H9 (cell line): ENCODE results near the gene SEMA3F. TPM values are rescaled to one million over a fixed set of nuclear protein-coding genes. Genes with fewer than 3 reads are reported as not detected.

Source experiments
- DNase-seq: peaks from one replicate; pipeline ENCODE4 v3.0.0-alpha.2; 2017
- H2AFZ ChIP-seq: one replicate; pipeline ENCODE4 v1.6.1; 2013; ENCODE audit warnings: mild to moderate bottlenecking, low read length, control low read depth, moderate library complexity
- H2AK5ac ChIP-seq: 2 replicates; pipeline ENCODE4 v1.6.1; 2013; ENCODE audit warnings: low read length, control low read depth, mixed read lengths; ENCODE audit not compliant: insufficient read length
- H2BK120ac ChIP-seq: one replicate; pipeline ENCODE4 v1.6.1; 2013; ENCODE audit warnings: low read depth, mild to moderate bottlenecking, low read length, control low read depth, inconsistent platforms; ENCODE audit not compliant: poor library complexity, severe bottlenecking
- H2BK12ac ChIP-seq: 2 replicates; pipeline ENCODE4 v1.6.1; 2013; ENCODE audit warnings: low read length, control low read depth, mixed read lengths, low read depth; ENCODE audit not compliant: insufficient read length
- H2BK15ac ChIP-seq: 2 replicates; pipeline ENCODE4 v1.6.1; 2013; ENCODE audit warnings: low read depth, low read length, control low read depth
- H2BK20ac ChIP-seq: one replicate; pipeline ENCODE4 v1.6.1; 2013; ENCODE audit warnings: low read depth, mild to moderate bottlenecking, low read length, control low read depth, inconsistent platforms; ENCODE audit not compliant: poor library complexity, severe bottlenecking
- H2BK5ac ChIP-seq: 2 replicates; pipeline ENCODE4 v1.6.1; 2013; ENCODE audit warnings: low read length, control low read depth, mixed read lengths; ENCODE audit not compliant: insufficient read length
- H3K14ac ChIP-seq: 2 replicates; pipeline ENCODE4 v1.6.1; 2013; ENCODE audit warnings: low read length, control low read depth; ENCODE audit not compliant: insufficient read depth
- H3K18ac ChIP-seq: 2 replicates; pipeline ENCODE4 v1.6.1; 2013; ENCODE audit warnings: low read depth, mild to moderate bottlenecking, mixed read lengths, low read length, control low read depth; ENCODE audit not compliant: insufficient read length
- H3K23ac ChIP-seq: 2 replicates; pipeline ENCODE4 v1.6.1; 2013; ENCODE audit warnings: low read length, control low read depth, mixed read lengths, low read depth; ENCODE audit not compliant: insufficient read length
- H3K23me2 ChIP-seq: 2 replicates; pipeline ENCODE4 v1.6.1; 2013; ENCODE audit warnings: low read depth, mild to moderate bottlenecking, mixed read lengths, low read length, control low read depth; ENCODE audit not compliant: insufficient read length, poor library complexity, severe bottlenecking
- H3K27ac ChIP-seq: 2 replicates; pipeline ENCODE4 v1.5.1; 2013; ENCODE audit warnings: low read length, control low read depth, mixed read lengths, low read depth; ENCODE audit not compliant: insufficient read length
- H3K27me3 ChIP-seq: 2 replicates; pipeline ENCODE4 v1.6.1; 2013; ENCODE audit warnings: low read length, control low read depth, inconsistent platforms; ENCODE audit not compliant: insufficient read depth
- H3K4ac ChIP-seq: 2 replicates; pipeline ENCODE4 v1.6.1; 2013; ENCODE audit warnings: low read depth, mild to moderate bottlenecking, control low read depth, inconsistent platforms, low read length, moderate library complexity
- H3K4me1 ChIP-seq: 2 replicates; pipeline ENCODE4 v1.6.1; 2013; ENCODE audit warnings: low read length, control low read depth, inconsistent platforms; ENCODE audit not compliant: insufficient read depth
- H3K4me2 ChIP-seq: 2 replicates; pipeline ENCODE4 v1.6.1; 2013; ENCODE audit warnings: low read length, control low read depth, mixed read lengths; ENCODE audit not compliant: insufficient read length, insufficient read depth
- H3K56ac ChIP-seq: 2 replicates; pipeline ENCODE4 v1.6.1; 2013; ENCODE audit warnings: low read depth, mild to moderate bottlenecking, mixed read lengths, low read length, control low read depth; ENCODE audit not compliant: insufficient read length
- H3K79me1 ChIP-seq: 2 replicates; pipeline ENCODE4 v1.6.1; 2013; ENCODE audit warnings: low read depth, mild to moderate bottlenecking, moderate library complexity, low read length, control low read depth, inconsistent platforms; ENCODE audit not compliant: insufficient read depth, poor library complexity, severe bottlenecking
- H3K79me2 ChIP-seq: 2 replicates; pipeline ENCODE4 v1.6.1; 2013; ENCODE audit warnings: low read length, control low read depth, inconsistent platforms; ENCODE audit not compliant: insufficient read depth
- H3K9ac ChIP-seq: 2 replicates; pipeline ENCODE4 v1.6.1; 2013; ENCODE audit warnings: low read length, control low read depth, mixed read lengths; ENCODE audit not compliant: insufficient read length; ENCODE audit errors: extremely low read depth
- H3K9me3 ChIP-seq: one replicate; pipeline ENCODE4 v1.6.1; 2013; ENCODE audit warnings: low read depth, low read length, inconsistent platforms; ENCODE audit not compliant: control insufficient read depth
- H3T11ph ChIP-seq: one replicate; pipeline ENCODE4 v1.6.1; 2013; ENCODE audit warnings: mild to moderate bottlenecking, low read length, control low read depth, inconsistent platforms
- H4K20me1 ChIP-seq: one replicate; pipeline ENCODE4 v1.6.1; 2013; ENCODE audit not compliant: control insufficient read depth, insufficient read length, insufficient read depth
- H4K5ac ChIP-seq: 2 replicates; pipeline ENCODE4 v1.6.1; 2013; ENCODE audit warnings: low read depth, mild to moderate bottlenecking, mixed read lengths, low read length, control low read depth; ENCODE audit not compliant: insufficient read length
- H4K8ac ChIP-seq: replicated peaks from 2 replicates; pipeline ENCODE4 v1.6.1; 2013; ENCODE audit warnings: low read length, control low read depth, mixed read lengths, low read depth; ENCODE audit not compliant: insufficient read length
- H4K91ac ChIP-seq: 2 replicates; pipeline ENCODE4 v1.6.1; 2013; ENCODE audit warnings: low read depth, mild to moderate bottlenecking, moderate library complexity, mixed read lengths, low read length, control low read depth; ENCODE audit not compliant: insufficient read length
- H3K27ac Mint-ChIP-seq, 3 experiments: 2 replicates in 2 of 3; 3 replicates in 1 of 3; pipeline ENCODE4 v1.8.0; 2020 to 2021; ENCODE audit warnings: mixed read lengths in 3 of 3, mild to moderate bottlenecking in 1 of 3, moderate library complexity in 1 of 3
- H3K27me3 Mint-ChIP-seq: 2 replicates; pipeline ENCODE4 v1.8.0; 2021; ENCODE audit warnings: low read depth, mild to moderate bottlenecking, moderate library complexity, mixed read lengths
- H3K36me3 Mint-ChIP-seq, 3 experiments: 2 replicates in 2 of 3; 3 replicates in 1 of 3; pipeline ENCODE4 v1.8.0; 2020 to 2021; ENCODE audit warnings: low read depth in 3 of 3, mixed read lengths in 3 of 3; ENCODE audit not compliant: insufficient read depth in 1 of 3
- H3K4me1 Mint-ChIP-seq, 2 experiments: 2 replicates each; pipeline ENCODE4 v1.8.0; 2020; ENCODE audit warnings: mixed read lengths in 2 of 2
- H3K4me3 Mint-ChIP-seq, 2 experiments: 2 replicates in 1 of 2; 3 replicates in 1 of 2; pipeline ENCODE4 v1.8.0; 2020 to 2021; ENCODE audit warnings: mild to moderate bottlenecking in 2 of 2, mixed read lengths in 2 of 2, moderate library complexity in 1 of 2
- H3K9me3 Mint-ChIP-seq, 2 experiments: 2 replicates in 1 of 2; 3 replicates in 1 of 2; pipeline ENCODE4 v1.8.0; 2020; ENCODE audit warnings: mild to moderate bottlenecking in 2 of 2, mixed read lengths in 2 of 2, moderate library complexity in 1 of 2
- CTCF ChIP-seq: fragments of 200-600 bp; sonication (generic); conservative IDR thresholded peaks from 3 replicates; pipeline ENCODE4 v1.8.0; 2021; ENCODE audit warnings: antibody characterized with exemption, mild to moderate bottlenecking
- WGBS: extraction: QIAGEN DNeasy Blood & Tissue Kit; methylation state at CpG from one replicate; pipeline ENCODE4 v1.1.7; 2013; ENCODE audit warnings: missing lambda C conversion rate, low lambda C conversion rate, mixed read lengths; ENCODE audit not compliant: insufficient read length; ENCODE audit errors: extremely low coverage; 5-methylcytosine and 5-hydroxymethylcytosine counted together
- total RNA-seq: library from RNA; stranded (reverse); gene quantifications from 2 replicates; pipeline ENCODE4 v1.2.1, GENCODE V29; 2021

Gene SEMA3F
- total RNA-seq, 1 experiment from 2014 or later: 14.3 TPM

GRCh38 chr3:50230104-50230793, 75.1 kb downstream of the SEMA3F start:
- no peak overlapping the region for H3K4ac ChIP-seq
- H3T11ph ChIP-seq: no peak overlapping the region
- no peak overlapping the region for H2BK12ac ChIP-seq
- H3K18ac ChIP-seq: no peak overlapping the region
- Mint-ChIP-seq H3K9me3 (peaks cover 0 to 2% of the 10 kb centered on the region in 2 experiments; a peak in 3 of 5 replicates), H3K36me3 (no peaks in the 10 kb centered on the region; a peak in 1 of 7 replicates), H3K4me3 (no peak overlapping the region), H3K27ac (no peak overlapping the region), H3K27me3 (peaks cover 22% of the 10 kb centered on the region), H3K4me1 (peaks cover 36 to 48% of the 10 kb centered on the region in 2 experiments)
- H3K27me3 ChIP-seq: no peaks in the 10 kb centered on the region
- no peak for DNase-seq
- H3K9me3 ChIP-seq: no peaks in the 10 kb centered on the region
- no peak for TF ChIP-seq CTCF
- no peaks in the 10 kb centered on the region for H4K20me1 ChIP-seq
- H2AFZ ChIP-seq: no peak overlapping the region
- H3K56ac ChIP-seq: no peak overlapping the region
- no peak overlapping the region for H3K27ac ChIP-seq
- H2AK5ac ChIP-seq: no peak overlapping the region
- H3K4me2 ChIP-seq: no peak overlapping the region
- WGBS: no CpG with 5 or more reads among the region's 8 CpGs
- H2BK120ac ChIP-seq: no peak overlapping the region
- no peak overlapping the region for H2BK20ac ChIP-seq
- no peak overlapping the region for H3K14ac ChIP-seq
- H3K23me2 ChIP-seq: peaks cover 12% of the 10 kb centered on the region
- H3K9ac ChIP-seq: no peak overlapping the region
- no peak overlapping the region for H4K91ac ChIP-seq
- no peak overlapping the region for H3K23ac ChIP-seq
- H3K79me1 ChIP-seq: no peaks in the 10 kb centered on the region
- no peak overlapping the region for H2BK15ac ChIP-seq
- H3K79me2 ChIP-seq: no peaks in the 10 kb centered on the region
- H3K4me1 ChIP-seq: no peaks in the 10 kb centered on the region
- H2BK5ac ChIP-seq: no peak overlapping the region
- no peak overlapping the region for H4K5ac ChIP-seq
- no peak overlapping the region for H4K8ac ChIP-seq
